HL-60 (cell line): ENCODE results near the gene ARL10.

Experiments used
- CTCF ChIP-seq: IDR thresholded peaks from one replicate; pipeline ENCODE4 v1.5.1; 2011; ENCODE audit warnings: low read length, control low read depth, inconsistent platforms; ENCODE audit not compliant: insufficient read depth
- POLR2AphosphoS5 ChIP-seq: IDR thresholded peaks from 2 replicates; pipeline ENCODE4 v1.6.1; 2012; ENCODE audit warnings: low read depth

GRCh38 chr5:176352116-176352878 lies 13.0 kb upstream of the ARL10 start:
- TF ChIP-seq CTCF: no peak
- TF ChIP-seq POLR2AphosphoS5: no peak
